Iris pigment epithelial cell (primary cell): ENCODE results near the gene MUC2.

Experiments used
- DNase-seq: peaks from one replicate; pipeline ENCODE4 v3.0.0-alpha.2; 2011; ENCODE audit warnings: low read depth

MUC2 gene

GRCh38 chr11:1121813-1122663 lies 47.4 kb downstream of the MUC2 start:
- no peak for DNase-seq

- no peak for DNase-seq
Observed at GRCh38 chr11:1122664-1123002, 48.0 kb downstream of the MUC2 start.

GRCh38 chr11:1123970-1124369 lies 49.3 kb downstream of the MUC2 start:
- DNase-seq = no peak
